ENCODE data around the gene KLHL28. TPM values are rescaled to one million over a fixed set of nuclear protein-coding genes. Genes with fewer than 3 reads are reported as not detected.
A peak's percentile ranks its signal among the peaks of the same experiment; 100 is the strongest.

Gene KLHL28
- total RNA-seq, 6 experiments from 2014 or later, result 6.6 to 9.6 (median 8.5) TPM

DNA sequence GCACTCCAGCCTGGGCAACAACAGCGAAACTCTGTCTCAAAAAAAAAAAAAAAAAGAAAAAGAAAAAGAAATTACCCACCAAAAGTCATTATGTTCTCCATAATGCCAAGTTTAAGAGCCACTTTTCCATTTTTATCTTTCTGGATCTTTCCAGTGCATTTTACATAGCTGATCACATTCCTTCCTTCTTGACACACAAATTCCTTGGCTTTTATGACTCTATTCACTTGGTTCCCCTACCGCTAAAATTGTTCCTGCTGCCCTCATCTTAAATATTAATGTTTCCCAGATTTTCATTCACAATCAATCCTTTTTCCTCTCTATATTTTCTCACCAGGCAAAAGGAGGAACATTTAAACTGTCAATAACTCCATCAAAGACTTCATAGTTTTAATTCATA, 20.2 kb downstream of the KLHL28 start:
- Mint-ChIP-seq H3K27ac (no peak overlapping the region), H3K9me3 (no peaks in the 10 kb centered on the region), H3K36me3 (ENCODE audit: low read depth) (peaks cover 63% of the 10 kb centered on the region), H3K4me1 (ENCODE audit: low read depth) (peaks cover 36% of the 10 kb centered on the region), H3K4me3 (0 out of 2 replicates have a peak overlapping the region, but pooled peaks have one; percentile 3), H3K27me3 (ENCODE audit: insufficient read depth) (peaks cover 2% of the 10 kb centered on the region; the same call in 1 of the 2 replicates)
- TF ChIP-seq CTCF (IDR thresholded peaks at IDR 0.05), result no peak
- no peak for DNase-seq

DNA sequence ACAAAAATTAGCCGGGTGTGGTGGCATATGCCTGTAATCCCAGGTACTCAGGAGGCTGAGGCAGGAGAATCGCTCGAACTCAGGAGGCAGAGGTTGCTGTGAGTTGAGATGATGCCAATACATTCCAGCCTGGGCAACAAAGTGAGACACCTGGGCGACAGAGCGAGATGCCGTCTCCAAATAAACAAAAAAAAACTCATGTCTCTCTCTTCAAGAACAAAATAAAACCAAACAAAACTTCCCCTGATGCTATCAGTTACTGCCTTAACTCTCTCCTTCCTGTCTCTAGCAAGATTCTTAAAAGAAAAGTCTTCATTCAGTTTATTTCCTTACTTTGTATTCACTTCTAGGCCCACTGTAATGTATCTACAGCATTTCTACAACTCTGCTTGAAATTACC, 20.8 kb downstream of the KLHL28 start:
- no peak for TF ChIP-seq CTCF (IDR thresholded peaks at IDR 0.05)
- DNase-seq, result no peak
- Mint-ChIP-seq H3K4me3 (no peak overlapping the region), H3K27me3 (ENCODE audit: insufficient read depth) (peaks cover 2% of the 10 kb centered on the region; the same call in 1 of the 2 replicates), H3K36me3 (ENCODE audit: low read depth) (peaks cover 69% of the 10 kb centered on the region), H3K4me1 (ENCODE audit: low read depth) (peaks cover 34% of the 10 kb centered on the region), H3K9me3 (no peaks in the 10 kb centered on the region), H3K27ac (no peak overlapping the region)

DNA sequence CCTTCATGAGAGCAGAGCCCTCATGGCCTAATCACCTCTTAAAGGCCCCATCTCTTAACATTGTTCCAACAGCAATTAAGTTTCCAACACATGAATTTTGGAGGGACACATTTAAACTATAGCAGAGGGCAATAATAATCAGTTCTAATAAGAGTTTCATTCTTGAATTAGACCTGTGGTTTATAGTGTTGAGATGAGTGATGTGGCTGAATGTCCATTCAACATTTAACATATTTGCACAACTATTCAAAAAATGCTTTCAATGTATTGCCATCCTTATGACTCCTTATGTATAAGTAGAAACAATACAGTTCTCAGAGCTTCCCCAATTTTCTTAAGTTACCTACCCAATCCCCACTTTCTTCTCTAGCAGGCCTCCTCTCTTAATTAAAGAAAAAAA, 21.5 kb downstream of the KLHL28 start:
- H3K4me3 Mint-ChIP-seq, result no peak overlapping the region
- no peak overlapping the region for H3K27ac Mint-ChIP-seq
- H3K9me3 Mint-ChIP-seq, result no peaks in the 10 kb centered on the region
- no peak for DNase-seq
- H3K4me1 Mint-ChIP-seq (ENCODE audit: low read depth), result peaks cover 27% of the 10 kb centered on the region
- peaks cover 66% of the 10 kb centered on the region for H3K36me3 Mint-ChIP-seq (ENCODE audit: low read depth)
- TF ChIP-seq CTCF (IDR thresholded peaks at IDR 0.05), result no peak
- H3K27me3 Mint-ChIP-seq (ENCODE audit: insufficient read depth), result peaks cover 2% of the 10 kb centered on the region; the same call in 1 of the 2 replicates

- Mint-ChIP-seq H3K27me3 (ENCODE audit: insufficient read depth) (peaks cover 2% of the 10 kb centered on the region; the same call in 1 of the 2 replicates), H3K4me3 (no peak overlapping the region), H3K4me1 (ENCODE audit: low read depth) (peaks cover 21% of the 10 kb centered on the region), H3K27ac (no peak overlapping the region), H3K9me3 (no peaks in the 10 kb centered on the region), H3K36me3 (ENCODE audit: low read depth) (peaks cover 58% of the 10 kb centered on the region)
- DNase-seq, result no peak
- TF ChIP-seq CTCF (IDR thresholded peaks at IDR 0.05), result no peak
Observed at GRCh38 chr14:44937547-44937946, 24.2 kb downstream of the KLHL28 start.

- H3K4me1 Mint-ChIP-seq (ENCODE audit: low read depth), result peaks cover 6% of the 10 kb centered on the region; the same call in 1 of the 2 replicates
- no peaks in the 10 kb centered on the region for H3K9me3 Mint-ChIP-seq
- no peaks in the 10 kb centered on the region for H3K27me3 Mint-ChIP-seq (ENCODE audit: insufficient read depth)
- H3K4me3 Mint-ChIP-seq, result no peak overlapping the region
- TF ChIP-seq CTCF (IDR thresholded peaks at IDR 0.05), result no peak
- no peak for DNase-seq
- no peak overlapping the region for H3K27ac Mint-ChIP-seq
- peaks cover 39% of the 10 kb centered on the region for H3K36me3 Mint-ChIP-seq (ENCODE audit: low read depth)
Observed at GRCh38 chr14:44935155-44935554, 26.6 kb downstream of the KLHL28 start.

GRCh38 chr14:44928793-44929192, 33.0 kb downstream of the KLHL28 start:
- 0 out of 2 replicates have a peak, but pooled peaks cover 5% of the 10 kb centered on the region for H3K36me3 Mint-ChIP-seq (ENCODE audit: low read depth)
- H3K9me3 Mint-ChIP-seq, result no peaks in the 10 kb centered on the region
- H3K4me1 Mint-ChIP-seq (ENCODE audit: low read depth), result no peaks in the 10 kb centered on the region
- no peak overlapping the region for H3K27ac Mint-ChIP-seq
- H3K4me3 Mint-ChIP-seq, result no peak overlapping the region
- H3K27me3 Mint-ChIP-seq (ENCODE audit: insufficient read depth), result no peaks in the 10 kb centered on the region
- TF ChIP-seq CTCF (IDR thresholded peaks at IDR 0.05), result no peak
- DNase-seq, result no peak

Data from HFFc6 (cell line).